ENCODE results near the gene ZNF648. TPM values are rescaled to one million over a fixed set of nuclear protein-coding genes. Genes with fewer than 3 reads are reported as not detected.
A peak's percentile ranks its signal among the peaks of the same experiment; 100 is the strongest.
"Not testable (repeated sequence)": the region's sequence is repeated elsewhere in the genome, so short reads cannot be mapped to it uniquely, and the experiment has no call there.

The ZNF648 gene
- not detected for polyA plus RNA-seq (2013, experiment 1 of 2; ENCODE audit: insufficient read length)
- not detected for polyA plus RNA-seq (2013, experiment 2 of 2; ENCODE audit: insufficient read length)

- no peak for DNase-seq
These were observed at the start of gene ZNF648 for GRCh38 chr1:182061594-182061993. ZNF648 (minus strand) TSS chr1:182061712; CDS start chr1:182058010, 3,702 bp downstream.

GRCh38 chr1:182110635-182111034, 49.1 kb upstream of the ZNF648 start:
- DNase-seq: no peak

GRCh38 chr1:182109771-182110170, 48.3 kb upstream of the ZNF648 start:
- DNase-seq: no peak

GRCh38 chr1:182107209-182107608, 45.7 kb upstream of the ZNF648 start:
- DNase-seq: no peak

GRCh38 chr1:182102043-182102416, 40.5 kb upstream of the ZNF648 start:
- DNase-seq: no peak

GRCh38 chr1:182101415-182102042, 40.0 kb upstream of the ZNF648 start:
- DNase-seq: no peak

GRCh38 chr1:182098301-182098700, 36.8 kb upstream of the ZNF648 start:
- DNase-seq: no peak

GRCh38 chr1:182095946-182096345, 34.4 kb upstream of the ZNF648 start:
- DNase-seq: no peak

GRCh38 chr1:182094514-182095005, 33.0 kb upstream of the ZNF648 start:
- not testable (repeated sequence) for DNase-seq

GRCh38 chr1:182093781-182094180, 32.3 kb upstream of the ZNF648 start:
- DNase-seq: no peak

GRCh38 chr1:182092336-182092735, 30.8 kb upstream of the ZNF648 start:
- no peak for DNase-seq

- no peak for DNase-seq
These were observed 29.6 kb upstream of the ZNF648 start for GRCh38 chr1:182091083-182091482.

- no peak for DNase-seq
These were observed 26.3 kb upstream of the ZNF648 start for GRCh38 chr1:182087719-182088350.

GRCh38 chr1:182087304-182087703, 25.8 kb upstream of the ZNF648 start:
- DNase-seq: no peak

- DNase-seq: no peak
These were observed 25.1 kb upstream of the ZNF648 start for GRCh38 chr1:182086620-182087019.

GRCh38 chr1:182086136-182086535, 24.6 kb upstream of the ZNF648 start:
- no peak for DNase-seq

- no peak for DNase-seq
These were observed 24.2 kb upstream of the ZNF648 start for GRCh38 chr1:182085726-182086125.

GRCh38 chr1:182084487-182085316, 23.2 kb upstream of the ZNF648 start:
- peak; percentile 71 for DNase-seq

GRCh38 chr1:182083851-182084486, 22.5 kb upstream of the ZNF648 start:
- no peak for DNase-seq

GRCh38 chr1:182080955-182081582, 19.6 kb upstream of the ZNF648 start:
- peak; percentile 5 for DNase-seq

GRCh38 chr1:182080040-182080439, 18.5 kb upstream of the ZNF648 start:
- DNase-seq: no peak

- DNase-seq: no peak
These were observed 10.4 kb upstream of the ZNF648 start for GRCh38 chr1:182071924-182072323.

All from fibroblast of skin of abdomen (primary cell).